Activated T-helper 1 cell treated with anti-CD3 and anti-CD28 coated beads, Interleukin-12 subunit alpha, Interleukin-12 subunit beta, Interleukin-2, Interleukin-4 antibody, amounts not matched to agents 30 ng/mL and 10 ng/mL and 1 ng/mL, durations not matched to agents 14 hours and 24 hours and 36 hours (primary cell): ENCODE measurements around the gene MRO. TPM values are rescaled to one million over a fixed set of nuclear protein-coding genes. Genes with fewer than 3 reads are reported as not detected.
"Not testable (repeated sequence)": the region's sequence is repeated elsewhere in the genome, so short reads cannot be mapped to it uniquely, and the experiment has no call there.

Source experiments
- DNase-seq: peaks from one replicate; pipeline ENCODE4 v3.0.0; 2021; ENCODE audit warnings: low spot score
- H3K27ac Mint-ChIP-seq: one replicate; pipeline ENCODE4 v1.8.0; 2021; ENCODE audit warnings: mild to moderate bottlenecking, mixed read lengths
- H3K27me3 Mint-ChIP-seq: one replicate; pipeline ENCODE4 v1.8.0; 2022; ENCODE audit warnings: mild to moderate bottlenecking, moderate library complexity, mixed read lengths; ENCODE audit not compliant: insufficient read depth
- H3K36me3 Mint-ChIP-seq: one replicate; pipeline ENCODE4 v1.8.0; 2021; ENCODE audit warnings: low read depth, mixed read lengths
- H3K4me1 Mint-ChIP-seq: one replicate; pipeline ENCODE4 v1.8.0; 2021; ENCODE audit warnings: low read depth, mixed read lengths
- H3K4me3 Mint-ChIP-seq: one replicate; pipeline ENCODE4 v1.8.0; 2021; ENCODE audit warnings: mild to moderate bottlenecking, moderate library complexity, mixed read lengths
- H3K9me3 Mint-ChIP-seq: one replicate; pipeline ENCODE4 v1.8.0; 2021; ENCODE audit warnings: mixed read lengths
- intact Hi-C: fragments of 100-400 bp; cut with micrococcal nuclease; formaldehyde crosslinking; loops from one replicate; pipeline ENCODE4 v1.15.1; 2024
- total RNA-seq: library from RNA; stranded (reverse); gene quantifications from 2 replicates; pipeline ENCODE4 v1.2.3, GENCODE V29; 2022

Gene MRO
- total RNA-seq, 1 donor from 2014 or later = not detected

GRCh38 chr18:50802141-50802540, 17.7 kb downstream of the MRO start:
- Mint-ChIP-seq H3K4me1 (no peaks in the 10 kb centered on the region), H3K27me3 (peaks cover 17% of the 10 kb centered on the region), H3K4me3 (no peak overlapping the region)

GRCh38 chr18:50797142-50797541, 22.7 kb downstream of the MRO start:
- H3K27me3 Mint-ChIP-seq = peaks cover 11% of the 10 kb centered on the region
- no peak overlapping the region for H3K27ac Mint-ChIP-seq
- intact Hi-C loops = no loop called here
- DNase-seq = no peak
- H3K4me3 Mint-ChIP-seq = no peak overlapping the region
- no peaks in the 10 kb centered on the region for H3K36me3 Mint-ChIP-seq
- no peaks in the 10 kb centered on the region for H3K9me3 Mint-ChIP-seq
- no peaks in the 10 kb centered on the region for H3K4me1 Mint-ChIP-seq

More at GRCh38 chr18:50802141-50802540, 17.7 kb downstream of the MRO start:
- no peaks in the 10 kb centered on the region for H3K9me3 Mint-ChIP-seq
- H3K27ac Mint-ChIP-seq = no peak overlapping the region
- DNase-seq = no peak
- intact Hi-C loops = no loop called here
- no peaks in the 10 kb centered on the region for H3K36me3 Mint-ChIP-seq

GRCh38 chr18:50796495-50796894, 23.3 kb downstream of the MRO start:
- intact Hi-C loops = no loop called here
- no peak overlapping the region for H3K4me3 Mint-ChIP-seq
- H3K4me1 Mint-ChIP-seq = no peaks in the 10 kb centered on the region
- H3K9me3 Mint-ChIP-seq = no peaks in the 10 kb centered on the region
- no peak overlapping the region for H3K27ac Mint-ChIP-seq
- H3K36me3 Mint-ChIP-seq = no peaks in the 10 kb centered on the region
- no peak for DNase-seq
- H3K27me3 Mint-ChIP-seq = peaks cover 9% of the 10 kb centered on the region

GRCh38 chr18:50793641-50794565, 25.9 kb downstream of the MRO start:
- H3K9me3 Mint-ChIP-seq = no peaks in the 10 kb centered on the region
- no peak overlapping the region for H3K4me3 Mint-ChIP-seq
- H3K27ac Mint-ChIP-seq = no peak overlapping the region
- intact Hi-C loops = no loop called here
- H3K27me3 Mint-ChIP-seq = peaks cover 11% of the 10 kb centered on the region
- no peaks in the 10 kb centered on the region for H3K4me1 Mint-ChIP-seq
- no peaks in the 10 kb centered on the region for H3K36me3 Mint-ChIP-seq
- no peak for DNase-seq

- no peak for DNase-seq
- Mint-ChIP-seq H3K4me1 (no peaks in the 10 kb centered on the region), H3K27me3 (peaks cover 10% of the 10 kb centered on the region), H3K9me3 (no peaks in the 10 kb centered on the region), H3K36me3 (no peaks in the 10 kb centered on the region), H3K27ac (no peak overlapping the region), H3K4me3 (no peak overlapping the region)
- intact Hi-C loops = no loop called here
Measured at GRCh38 chr18:50792885-50793284, 26.9 kb downstream of the MRO start.

- no peaks in the 10 kb centered on the region for H3K9me3 Mint-ChIP-seq
- DNase-seq = no peak
- no peak overlapping the region for H3K4me3 Mint-ChIP-seq
- H3K27me3 Mint-ChIP-seq = peaks cover 7% of the 10 kb centered on the region
- no peaks in the 10 kb centered on the region for H3K4me1 Mint-ChIP-seq
- no peak overlapping the region for H3K27ac Mint-ChIP-seq
- intact Hi-C loops = no loop called here
- H3K36me3 Mint-ChIP-seq = no peaks in the 10 kb centered on the region
Measured at GRCh38 chr18:50791599-50792438, 28.0 kb downstream of the MRO start.

GRCh38 chr18:50790948-50791347, 28.9 kb downstream of the MRO start:
- intact Hi-C loops = no loop called here
- H3K4me3 Mint-ChIP-seq = no peak overlapping the region
- DNase-seq = no peak
- H3K27me3 Mint-ChIP-seq = peaks cover 2% of the 10 kb centered on the region
- H3K27ac Mint-ChIP-seq = no peak overlapping the region
- H3K9me3 Mint-ChIP-seq = no peaks in the 10 kb centered on the region
- no peaks in the 10 kb centered on the region for H3K36me3 Mint-ChIP-seq
- H3K4me1 Mint-ChIP-seq = no peaks in the 10 kb centered on the region

- Mint-ChIP-seq H3K4me3 (no peak overlapping the region), H3K27me3 (peaks cover 2% of the 10 kb centered on the region), H3K36me3 (no peaks in the 10 kb centered on the region), H3K27ac (no peak overlapping the region), H3K9me3 (no peaks in the 10 kb centered on the region), H3K4me1 (no peaks in the 10 kb centered on the region)
- no peak for DNase-seq
- intact Hi-C loops = no loop called here
Measured at GRCh38 chr18:50790241-50790640, 29.6 kb downstream of the MRO start.

GRCh38 chr18:50788284-50788683, 31.5 kb downstream of the MRO start:
- no peaks in the 10 kb centered on the region for H3K36me3 Mint-ChIP-seq
- no peaks in the 10 kb centered on the region for H3K9me3 Mint-ChIP-seq
- H3K4me3 Mint-ChIP-seq = no peak overlapping the region
- intact Hi-C loops = no loop called here
- no peak for DNase-seq
- no peak overlapping the region for H3K27ac Mint-ChIP-seq
- H3K4me1 Mint-ChIP-seq = no peaks in the 10 kb centered on the region
- peaks cover 2% of the 10 kb centered on the region for H3K27me3 Mint-ChIP-seq

GRCh38 chr18:50786864-50787263, 33.0 kb downstream of the MRO start:
- Mint-ChIP-seq H3K27ac (no peak overlapping the region), H3K36me3 (no peaks in the 10 kb centered on the region), H3K4me3 (no peak overlapping the region), H3K4me1 (no peaks in the 10 kb centered on the region), H3K27me3 (peaks cover 5% of the 10 kb centered on the region), H3K9me3 (no peaks in the 10 kb centered on the region)
- no peak for DNase-seq
- intact Hi-C loops = no loop called here

GRCh38 chr18:50783553-50783952, 36.3 kb downstream of the MRO start:
- Mint-ChIP-seq H3K9me3 (no peaks in the 10 kb centered on the region), H3K27ac (no peak overlapping the region), H3K36me3 (no peaks in the 10 kb centered on the region), H3K4me1 (no peaks in the 10 kb centered on the region), H3K4me3 (no peak overlapping the region), H3K27me3 (peaks cover 3% of the 10 kb centered on the region)
- no peak for DNase-seq
- intact Hi-C loops = no loop called here

- H3K9me3 Mint-ChIP-seq, intact Hi-C loops, H3K4me3 Mint-ChIP-seq: not testable (repeated sequence)
Measured at GRCh38 chr18:50779021-50779420, 40.8 kb downstream of the MRO start.

GRCh38 chr18:50776383-50776782, 43.4 kb downstream of the MRO start:
- no peak for DNase-seq
- Mint-ChIP-seq H3K4me3 (no peak overlapping the region), H3K4me1 (no peaks in the 10 kb centered on the region), H3K27me3 (peaks cover 4% of the 10 kb centered on the region), H3K27ac (no peak overlapping the region), H3K9me3 (no peaks in the 10 kb centered on the region), H3K36me3 (no peaks in the 10 kb centered on the region)
- intact Hi-C loops = no loop called here

More at GRCh38 chr18:50779021-50779420, 40.8 kb downstream of the MRO start:
- H3K27me3 Mint-ChIP-seq, H3K27ac Mint-ChIP-seq, H3K4me1 Mint-ChIP-seq, H3K36me3 Mint-ChIP-seq, DNase-seq: not testable (repeated sequence)
